ENCODE results near the gene KLHL41.
"Not testable (repeated sequence)": the region's sequence is repeated elsewhere in the genome, so short reads cannot be mapped to it uniquely, and the experiment has no call there.

KLHL41 gene

GRCh38 chr2:169573160-169573973 lies 63.9 kb downstream of the KLHL41 start, which contains the start of gene FASTKD1:
Gene FASTKD1 (minus strand): TSS chr2:169573865. CDS start chr2:169572029, 1,836 bp downstream.
- peak; percentile 76 for DNase-seq (ENCODE audit: low read depth)

DNA sequence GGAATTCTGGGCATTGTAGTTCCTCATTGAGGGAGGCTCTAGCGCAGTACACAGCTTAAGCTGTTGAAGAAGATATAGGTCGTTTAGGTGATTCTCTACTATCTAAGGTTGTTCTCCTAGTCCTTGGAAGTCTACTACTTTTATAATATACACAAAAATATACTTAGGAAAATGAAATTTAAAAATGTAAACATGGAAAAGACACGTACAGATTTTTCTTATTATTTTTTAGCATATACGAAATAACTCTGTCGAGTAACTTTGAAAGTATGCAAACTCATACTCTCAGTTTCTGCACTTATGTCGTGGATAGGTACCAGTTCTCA lies 64.4 kb downstream of the KLHL41 start:
- DNase-seq (ENCODE audit: low read depth) = no peak

DNA sequence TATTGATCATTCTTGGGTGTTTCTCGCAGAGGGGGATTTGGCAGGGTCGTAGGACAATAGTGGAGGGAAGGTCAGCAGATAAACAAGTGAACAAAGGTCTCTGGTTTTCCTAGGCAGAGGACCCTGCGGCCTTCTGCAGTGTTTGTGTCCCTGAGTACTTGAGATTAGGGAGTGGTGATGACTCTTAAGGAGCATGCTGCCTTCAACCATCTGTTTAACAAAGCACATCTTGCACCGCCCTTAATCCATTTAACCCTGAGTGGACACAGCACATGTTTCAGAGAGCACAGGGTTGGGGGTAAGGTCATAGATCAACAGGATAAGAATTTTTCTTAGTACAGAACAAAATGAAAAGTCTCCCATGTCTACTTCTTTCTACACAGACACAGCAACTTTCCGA lies 65.0 kb downstream of the KLHL41 start:
- DNase-seq (ENCODE audit: low read depth) = not testable (repeated sequence)

- DNase-seq (ENCODE audit: low read depth) = not testable (repeated sequence)
These were observed 65.8 kb downstream of the KLHL41 start for GRCh38 chr2:169575264-169575663.
